Activated CD4-positive, CD25-positive, alpha-beta regulatory T cell (primary cell): ENCODE results near the gene PAPPA2.

Experiments used
- DNase-seq, 4 experiments: peaks; one replicate each; lab custom pipeline; 2025; lab: John Stamatoyannopoulos, UW

Gene PAPPA2

GRCh38 chr1:176767714-176768136 is 304.8 kb downstream of the PAPPA2 start:
- no peak for DNase-seq

DNA sequence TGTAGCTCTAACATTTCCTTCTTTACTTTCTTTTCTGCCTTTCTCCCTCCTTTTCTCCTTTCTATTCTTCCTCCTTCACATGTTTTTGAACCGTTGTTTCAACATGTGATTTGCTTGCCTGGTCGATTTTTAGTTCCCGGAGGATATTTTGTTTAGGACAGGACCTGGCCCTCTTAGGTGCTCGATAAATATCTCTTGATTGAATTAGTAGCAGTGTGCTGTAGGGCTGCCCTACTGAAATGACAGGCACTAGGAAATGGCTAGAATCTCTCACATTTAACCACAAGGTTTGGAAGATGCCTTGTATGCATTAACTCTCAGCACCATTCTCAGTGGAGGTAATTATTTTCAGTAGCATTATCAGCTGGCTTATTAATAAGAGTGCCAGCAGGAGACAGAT is 305.6 kb downstream of the PAPPA2 start:
- DNase-seq, result no peak

- no peak for DNase-seq
These were observed 307.1 kb downstream of the PAPPA2 start for GRCh38 chr1:176770066-176770465.

- no peak for DNase-seq
These were observed 310.1 kb downstream of the PAPPA2 start for GRCh38 chr1:176773038-176773437.

GRCh38 chr1:176774224-176774623 is 311.2 kb downstream of the PAPPA2 start:
- no peak for DNase-seq

DNA sequence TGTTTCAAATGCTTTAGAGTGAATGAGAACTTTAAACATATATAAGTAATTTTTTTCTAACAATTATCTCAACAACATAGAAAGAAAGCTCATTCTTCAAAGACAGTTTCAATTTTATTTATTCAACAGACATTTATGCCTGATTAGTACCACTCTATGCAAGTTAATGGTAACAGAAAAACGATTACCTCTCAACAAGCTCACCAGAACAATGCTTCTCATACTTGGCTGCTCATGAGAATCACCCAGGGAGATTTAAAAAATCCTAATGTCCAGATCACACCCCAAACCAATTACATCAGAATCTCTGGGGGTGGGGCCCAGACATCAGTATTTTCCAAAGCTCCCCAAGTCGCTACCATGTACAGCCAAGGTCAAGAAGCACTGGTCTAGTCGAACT is 312.4 kb downstream of the PAPPA2 start:
- DNase-seq, result no peak

DNA sequence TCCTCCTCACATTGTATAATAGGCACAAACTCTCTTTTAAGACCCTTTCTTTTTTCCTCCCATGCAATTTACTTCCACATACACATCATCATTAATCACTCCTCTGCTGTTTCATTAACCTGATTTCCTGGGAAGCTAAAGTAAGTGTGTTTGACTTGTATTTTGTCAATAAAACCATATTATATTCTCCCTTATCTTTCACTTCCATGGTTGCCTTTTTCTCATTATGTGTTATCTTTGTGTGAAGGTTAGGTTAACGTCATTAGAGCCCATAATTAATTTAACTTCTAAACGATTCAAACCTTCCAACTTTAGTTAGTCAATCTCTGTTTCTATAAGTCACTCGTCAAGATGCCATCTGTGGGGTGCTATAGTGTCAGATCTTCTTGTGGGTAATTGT is 313.0 kb downstream of the PAPPA2 start:
- DNase-seq, result no peak

DNA sequence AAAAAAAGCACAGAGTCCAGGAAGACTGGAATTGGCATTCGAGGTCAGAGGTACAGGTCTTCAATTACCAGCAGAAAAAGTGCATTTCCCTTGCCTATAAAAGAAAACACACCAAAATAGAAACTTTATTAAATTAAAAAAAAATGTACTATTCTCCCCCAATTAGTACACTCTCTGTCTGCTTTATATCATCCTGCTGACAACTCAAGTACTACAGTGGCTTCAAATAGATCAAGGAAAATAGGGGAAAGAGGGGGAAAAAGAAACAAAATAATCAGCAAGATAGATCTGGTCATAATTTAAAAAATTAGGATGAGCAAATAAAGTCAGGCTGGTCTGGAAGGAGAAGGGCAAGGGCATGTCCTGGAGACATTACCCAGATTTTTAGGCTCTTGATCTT is 315.1 kb downstream of the PAPPA2 start:
- DNase-seq, result no peak

GRCh38 chr1:176779992-176780328 is 317.0 kb downstream of the PAPPA2 start:
- no peak for DNase-seq

GRCh38 chr1:176783309-176783708 is 320.3 kb downstream of the PAPPA2 start:
- DNase-seq, result no peak

GRCh38 chr1:176785056-176785455 is 322.1 kb downstream of the PAPPA2 start:
- DNase-seq, result no peak

GRCh38 chr1:176785791-176786190 is 322.8 kb downstream of the PAPPA2 start:
- no peak for DNase-seq

DNA sequence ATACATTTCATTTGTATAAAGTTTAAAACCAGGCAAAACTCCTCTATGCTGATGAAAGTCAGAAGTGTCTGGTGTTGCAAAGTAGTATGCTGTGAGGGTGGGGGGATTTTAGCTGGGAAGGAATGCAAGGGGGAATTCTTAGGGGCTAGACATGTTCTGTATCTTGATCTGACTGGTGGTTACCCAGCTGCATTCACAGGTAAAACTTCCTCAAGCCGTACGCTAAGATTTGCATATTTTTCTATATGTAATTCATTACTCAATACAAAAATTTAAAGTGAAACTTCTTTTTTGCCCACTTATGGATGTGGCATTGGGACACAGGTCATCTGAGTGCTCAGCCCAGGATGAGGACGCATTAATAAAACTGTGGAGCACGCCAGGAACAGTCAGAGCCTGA is 323.3 kb downstream of the PAPPA2 start:
- DNase-seq, result no peak

GRCh38 chr1:176789571-176790090 is 326.7 kb downstream of the PAPPA2 start:
- no peak for DNase-seq

- no peak for DNase-seq
These were observed 327.8 kb downstream of the PAPPA2 start for GRCh38 chr1:176790786-176791185.

DNA sequence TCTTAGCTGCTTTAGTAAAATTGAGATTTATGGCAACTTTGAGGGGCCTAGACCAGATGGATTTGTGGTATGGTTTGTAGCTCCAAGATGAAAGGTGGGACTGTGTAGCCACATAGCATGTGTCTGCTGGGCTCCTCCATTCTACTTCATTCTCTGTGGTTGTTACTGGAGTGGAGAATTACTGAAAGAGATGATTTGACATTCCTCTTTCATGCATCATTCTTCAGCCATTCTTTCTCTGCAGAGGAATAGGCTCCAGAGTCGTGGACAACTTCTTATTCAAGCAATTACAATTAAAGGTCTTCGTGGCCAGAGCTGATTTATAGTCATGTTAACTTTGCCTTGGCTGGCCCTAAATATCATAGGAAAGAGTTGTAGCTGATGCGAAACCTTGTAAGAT is 328.9 kb downstream of the PAPPA2 start:
- no peak for DNase-seq

GRCh38 chr1:176794897-176795508 is 332.0 kb downstream of the PAPPA2 start:
- no peak for DNase-seq

DNA sequence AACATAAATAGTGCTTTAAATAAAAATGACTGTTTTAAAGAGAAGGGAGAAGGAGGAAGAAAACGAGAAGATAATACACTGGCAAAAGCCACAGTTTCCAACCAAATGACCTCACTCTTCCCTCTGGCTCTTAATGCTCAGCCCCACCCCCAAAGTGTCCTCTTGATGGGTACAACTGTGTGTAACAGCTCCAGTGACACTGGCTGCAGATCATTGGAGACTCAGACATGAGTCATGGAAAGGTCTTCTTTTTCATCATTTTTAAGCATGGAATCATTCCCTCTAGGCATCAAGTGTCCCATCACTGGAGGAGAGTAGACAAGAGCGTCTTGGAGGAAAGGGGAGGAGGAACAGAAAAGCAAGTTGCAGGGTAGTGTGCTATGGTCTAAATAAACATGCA is 333.0 kb downstream of the PAPPA2 start:
- no peak for DNase-seq

DNA sequence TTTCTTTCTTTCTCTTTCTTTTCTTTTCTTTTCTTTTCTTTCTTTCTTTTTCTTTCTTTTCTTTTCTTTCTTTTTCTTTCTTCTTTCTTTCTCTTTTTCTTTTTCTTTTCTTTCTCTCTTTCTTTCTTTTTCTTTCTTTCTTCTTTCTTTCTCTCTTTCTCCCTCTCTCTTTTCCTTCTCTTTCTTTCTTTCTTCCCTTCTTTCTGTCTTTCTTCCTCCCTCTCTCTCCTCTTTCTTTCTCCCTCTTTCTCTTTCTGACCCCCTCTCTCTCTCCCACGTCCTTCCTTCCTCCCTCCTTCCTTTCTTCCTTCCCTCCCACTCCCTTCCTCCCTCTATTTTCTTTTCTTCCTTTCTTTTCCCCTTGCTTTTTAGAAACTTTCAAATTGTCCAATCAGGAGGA is 333.6 kb downstream of the PAPPA2 start:
- DNase-seq, result no peak

DNA sequence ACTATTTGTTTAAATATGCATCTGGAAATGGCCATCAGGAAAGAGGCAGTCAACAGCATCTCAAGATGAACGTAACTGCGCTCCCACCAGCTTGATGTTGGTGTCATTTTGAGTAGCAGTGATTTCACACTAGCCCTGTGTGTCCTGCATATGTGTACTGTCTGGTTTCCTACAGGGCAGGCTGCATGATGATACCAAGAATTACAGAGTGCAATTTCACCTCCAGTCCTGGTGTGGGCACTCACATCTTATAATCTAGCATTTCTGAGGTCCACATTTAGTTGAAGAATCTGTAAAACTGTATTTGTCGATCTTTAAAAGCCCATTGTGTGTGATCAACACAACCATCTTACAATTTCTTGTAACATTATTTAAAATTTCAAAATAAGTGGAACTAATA is 336.4 kb downstream of the PAPPA2 start:
- no peak for DNase-seq

DNA sequence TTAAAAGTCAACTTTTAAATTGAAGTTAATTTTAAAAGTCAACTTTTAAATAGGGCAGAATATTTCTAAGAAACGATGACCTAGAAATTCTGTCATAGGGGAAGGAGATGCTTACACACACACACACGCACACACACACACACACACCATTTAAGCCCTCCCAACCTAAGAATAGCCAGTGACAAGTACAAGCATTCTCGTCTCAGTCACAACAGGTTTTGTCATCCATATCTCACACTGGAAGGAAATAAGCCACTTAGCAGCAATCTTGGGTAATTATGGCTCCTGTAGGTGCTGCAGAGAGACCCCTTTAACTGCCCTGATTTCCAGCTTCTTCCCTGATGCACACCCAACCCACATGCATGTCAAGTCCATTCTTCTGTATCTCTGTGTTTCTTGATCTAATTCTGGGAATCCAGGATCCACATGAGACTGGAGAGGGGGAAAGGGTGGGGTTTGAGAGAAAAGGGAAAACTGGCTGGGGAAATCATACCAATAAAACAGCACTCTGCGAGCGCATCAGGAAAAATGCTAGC is 338.1 kb downstream of the PAPPA2 start:
- no peak for DNase-seq

GRCh38 chr1:176801514-176802020 is 338.6 kb downstream of the PAPPA2 start:
- no peak for DNase-seq

DNA sequence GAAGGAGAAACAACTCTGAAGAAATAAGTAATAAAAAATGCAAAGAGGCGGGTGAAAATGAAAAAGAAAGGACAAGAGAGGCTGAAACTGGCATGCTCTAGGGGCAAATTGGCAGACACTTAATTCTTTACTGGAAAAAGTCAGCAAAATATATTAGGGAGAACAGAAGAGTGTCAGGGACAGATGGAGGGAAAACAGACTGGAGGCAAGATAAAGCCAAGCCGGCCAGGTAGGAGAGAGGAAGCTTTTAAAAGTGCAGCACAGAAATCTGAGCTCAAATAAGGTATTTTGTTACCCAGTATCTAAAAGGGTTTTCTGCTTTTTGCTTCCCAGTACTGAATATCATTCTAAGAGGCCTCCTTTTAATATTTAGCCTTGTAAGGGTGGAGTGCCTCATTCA is 339.3 kb downstream of the PAPPA2 start:
- DNase-seq, result no peak

DNA sequence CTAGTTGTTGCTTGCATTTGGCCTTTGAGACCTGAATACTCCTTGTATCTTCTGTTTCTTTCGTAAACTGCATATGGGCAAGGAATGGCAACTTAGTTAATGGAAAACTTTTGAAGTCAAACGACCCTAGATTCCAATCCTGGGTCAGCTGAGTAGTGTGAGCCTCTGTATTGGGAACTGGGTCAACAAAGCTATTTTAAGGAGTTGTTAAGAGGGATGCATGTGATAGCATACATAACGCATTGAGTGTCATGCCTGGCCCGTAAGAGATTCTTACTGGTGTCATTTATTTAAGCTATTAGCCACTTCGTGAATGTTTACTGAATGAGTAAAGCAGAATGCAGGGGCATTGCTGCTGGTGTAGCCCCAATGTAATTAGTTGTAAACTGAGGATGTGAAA is 340.1 kb downstream of the PAPPA2 start:
- no peak for DNase-seq
